Esophagus squamous epithelium (tissue), 5 donors: ENCODE results near the gene BABAM2. TPM values are rescaled to one million over a fixed set of nuclear protein-coding genes. Genes with fewer than 3 reads are reported as not detected.

Source experiments
- DNase-seq: peaks from one replicate; lab custom pipeline; 2025; lab: John Stamatoyannopoulos, UW
- H3K27ac ChIP-seq, 4 donors: fragments of 200-600 bp; sonication (generic); one replicate each; pipeline ENCODE4 v1.5.1; 2016 to 2019; ENCODE audit warnings: mild to moderate bottlenecking in 1 of 4
- H3K27me3 ChIP-seq, 4 donors: fragments of 200-600 bp; sonication (generic); 1 replicate in 3 of 4; 2 replicates in 1 of 4; pipeline versions ENCODE4 v1.5.1 to v1.6.0; 2017 to 2021; ENCODE audit warnings: antibody characterized with exemption in 1 of 4
- H3K36me3 ChIP-seq, 3 donors: fragments of 200-600 bp; sonication (generic); one replicate each; pipeline ENCODE4 v1.5.1; 2016 to 2019
- H3K4me1 ChIP-seq, 3 donors: fragments of 200-600 bp; sonication (generic); one replicate each; pipeline ENCODE4 v1.5.1; 2017 to 2019
- H3K4me3 ChIP-seq, 4 donors: fragments of 200-600 bp; sonication (generic); 1 replicate in 3 of 4; 2 replicates in 1 of 4; pipeline ENCODE4 v1.5.1; 2016 to 2019; ENCODE audit warnings: mild to moderate bottlenecking in 2 of 4, moderate library complexity in 1 of 4
- H3K9me3 ChIP-seq, 3 donors: fragments of 200-600 bp; sonication (generic); one replicate each; pipeline ENCODE4 v1.5.1; 2016 to 2019
- CTCF ChIP-seq, 6 experiments: fragments of 450-650 bp in 4 of 6; fragments of 200-600 bp in 2 of 6; sonication (generic) in 2 of 6; IDR thresholded peaks; one replicate each; pipeline ENCODE4 v1.5.1; 2016 to 2019; ENCODE audit warnings: antibody characterized with exemption in 6 of 6, mild to moderate bottlenecking in 4 of 6, moderate library complexity in 4 of 6
- POLR2A ChIP-seq, 4 donors: fragments of 450-650 bp; IDR thresholded peaks; one replicate each; pipeline ENCODE4 v1.6.1; 2017; ENCODE audit warnings: antibody characterized with exemption in 4 of 4, mild to moderate bottlenecking in 4 of 4, moderate library complexity in 3 of 4
- WGBS, 2 donors: methylation state at CpG; one replicate each; pipeline ENCODE4 v1.1.5; 2018; 5-methylcytosine and 5-hydroxymethylcytosine counted together
- intact Hi-C: fragments of 100-400 bp; cut with DNase I; formaldehyde crosslinking; loops from one replicate; pipeline ENCODE4 v1.15.0; 2022
- total RNA-seq, 4 donors: library from RNA; depleted of rRNA; stranded (reverse); fragments of >200 nt; gene quantifications; one replicate each; pipeline ENCODE4 v1.1.0, GENCODE V29; 2016
- donor health status: DM: yes; HTN: yes; CAD: no.

Gene BABAM2
- total RNA-seq, 4 donors from 2014 or later, result 16.6 to 28.3 (median 24.3) TPM

- H3K27me3 ChIP-seq, result no peaks in the 10 kb centered on the region
- 77 to 88% methylated on average over 1 of the region's 1 CpG for WGBS, 2 donors
These were observed 145.8 kb downstream of the BABAM2 start for GRCh38 chr2:28036307-28036706.

GRCh38 chr2:28038722-28039121 lies 148.2 kb downstream of the BABAM2 start:
- Histone ChIP-seq H3K27ac (no peak overlapping the region), H3K36me3 (no peaks in the 10 kb centered on the region), H3K27me3 (no peaks in the 10 kb centered on the region), H3K4me1 (no peaks in the 10 kb centered on the region), H3K9me3 (no peaks in the 10 kb centered on the region), H3K4me3 (no peak overlapping the region)
- intact Hi-C loops, result no loop called here
- WGBS, 2 donors, result 88 to 100% methylated on average over 1 of the region's 1 CpG
- DNase-seq, result no peak
- TF ChIP-seq CTCF (IDR thresholded peaks at IDR 0.05) (no peak), POLR2A (IDR thresholded peaks at IDR 0.05) (no peak)

More at GRCh38 chr2:28036307-28036706, 145.8 kb downstream of the BABAM2 start:
- Histone ChIP-seq H3K4me1 (no peaks in the 10 kb centered on the region), H3K9me3 (no peaks in the 10 kb centered on the region), H3K4me3 (no peak overlapping the region), H3K27ac (peak overlapping the region in 1 of 4 donors; percentile 39), H3K36me3 (no peaks in the 10 kb centered on the region)
- TF ChIP-seq CTCF (IDR thresholded peaks at IDR 0.05) (no peak), POLR2A (IDR thresholded peaks at IDR 0.05) (no peak)
- no peak for DNase-seq
- intact Hi-C loops, result no loop called here

GRCh38 chr2:28045676-28046351 lies 155.3 kb downstream of the BABAM2 start:
- Histone ChIP-seq H3K27me3 (no peaks in the 10 kb centered on the region), H3K9me3 (no peaks in the 10 kb centered on the region), H3K4me3 (no peak overlapping the region), H3K27ac (no peak overlapping the region), H3K4me1 (peaks cover 0 to 31% (median 8%) of the 10 kb centered on the region in 3 donors), H3K36me3 (no peaks in the 10 kb centered on the region)
- 87 to 94% methylated on average over 8 of the region's 8 CpGs for WGBS, 2 donors
- TF ChIP-seq POLR2A (IDR thresholded peaks at IDR 0.05) (no peak), CTCF (IDR thresholded peaks at IDR 0.05) (no peak)
- intact Hi-C loops, result no loop called here
- no peak for DNase-seq

- DNase-seq, result no peak
- TF ChIP-seq POLR2A (IDR thresholded peaks at IDR 0.05), result no peak
- TF ChIP-seq CTCF (IDR thresholded peaks at IDR 0.05), result no peak
- 88 to 97% methylated on average over 2 of the region's 2 CpGs for WGBS, 2 donors
- no peaks in the 10 kb centered on the region for H3K27me3 ChIP-seq
- no peak overlapping the region for H3K27ac ChIP-seq
- H3K4me3 ChIP-seq, result no peak overlapping the region
- intact Hi-C loops, result no loop called here
- no peaks in the 10 kb centered on the region for H3K9me3 ChIP-seq
- peaks cover 0 to 31% (median 8%) of the 10 kb centered on the region in 3 donors for H3K4me1 ChIP-seq
- H3K36me3 ChIP-seq, result no peaks in the 10 kb centered on the region
These were observed 156.4 kb downstream of the BABAM2 start for GRCh38 chr2:28046921-28047320.

- H3K4me3 ChIP-seq, result no peak overlapping the region
- no peaks in the 10 kb centered on the region for H3K36me3 ChIP-seq
- peaks cover 0 to 31% (median 8%) of the 10 kb centered on the region in 3 donors for H3K4me1 ChIP-seq
- TF ChIP-seq POLR2A (IDR thresholded peaks at IDR 0.05) (no peak), CTCF (IDR thresholded peaks at IDR 0.05) (no peak)
- intact Hi-C loops, result no loop called here
- no peak overlapping the region for H3K27ac ChIP-seq
- H3K9me3 ChIP-seq, result no peaks in the 10 kb centered on the region
- DNase-seq, result no peak
- no peaks in the 10 kb centered on the region for H3K27me3 ChIP-seq
These were observed 157.2 kb downstream of the BABAM2 start for GRCh38 chr2:28047681-28048080.
